GM12878 (cell line): ENCODE results near the gene ARFGAP3. TPM values are rescaled to one million over a fixed set of nuclear protein-coding genes. Genes with fewer than 3 reads are reported as not detected.
A peak's percentile ranks its signal among the peaks of the same experiment; 100 is the strongest.

Source experiments
- CEBPB ChIP-seq, 2 experiments: fragments of 150-350 bp in 1 of 2; IDR thresholded peaks; 2 replicates each; pipeline ENCODE4 v1.6.1; 2012 to 2014; ENCODE audit warnings: low read depth in 2 of 2, low read length in 2 of 2, borderline replicate concordance in 1 of 2, inconsistent platforms in 1 of 2
- E4F1 ChIP-seq: fragments of 450-650 bp; IDR thresholded peaks from 2 replicates; pipeline ENCODE4 v1.6.1; 2018; ENCODE audit warnings: borderline replicate concordance, mild to moderate bottlenecking; ENCODE audit not compliant: partially characterized antibody
- NR2C2 ChIP-seq: IDR thresholded peaks from 2 replicates; pipeline ENCODE4 v1.6.1; 2011; ENCODE audit warnings: borderline replicate concordance, low read depth; ENCODE audit not compliant: control insufficient read depth, insufficient read length
- ZBTB4 ChIP-seq: fragments of 450-650 bp; formaldehyde crosslinking; IDR thresholded peaks from 2 replicates; pipeline ENCODE4 v1.4.0; 2022; ENCODE audit warnings: mild to moderate bottlenecking, moderate library complexity
- ZNF687 ChIP-seq: fragments of 450-650 bp; IDR thresholded peaks from 2 replicates; pipeline ENCODE4 v1.6.1; 2017; ENCODE audit warnings: mild to moderate bottlenecking, moderate library complexity
- polyA plus RNA-seq, 11 experiments: library from polyadenylated mRNA; depleted of rRNA in 4 of 11; unstranded in 6 of 11; stranded (reverse) in 5 of 11; fragments of >200 nt; fragmentation: Nextera tagmentation in 4 of 11; fragmentation: Illumina TruSeq in 1 of 11; extraction: Ambion mirVana in 4 of 11; extraction: Trizol in 1 of 11; gene quantifications; 1 replicate in 1 of 11; 2 replicates in 10 of 11; pipeline versions ENCODE4 v1.2.1 to v1.2.3, GENCODE V29; 2011 to 2016; ENCODE audit warnings: inconsistent platforms in 2 of 11, missing spikeins in 2 of 11, low read depth in 1 of 11
- total RNA-seq, 4 experiments: library from RNA; depleted of rRNA in 3 of 4; stranded (reverse); fragments of >200 nt in 3 of 4; fragmentation: Illumina TruSeq in 1 of 4; extraction: Trizol in 1 of 4; gene quantifications; 2 replicates each; pipeline versions ENCODE4 v1.2.1 to v1.2.3, GENCODE V29; 2013 to 2021
- TF ChIP-seq, protein P1 (sequence below): IDR thresholded peaks from 2 replicates; pipeline ENCODE4 v1.6.1; 2012; ENCODE audit warnings: low read length, inconsistent platforms
- TF ChIP-seq, protein P2 (sequence below): IDR thresholded peaks from 2 replicates; pipeline ENCODE4 v1.6.1; 2012; ENCODE audit warnings: improper control_type of control experiment, low read depth, low read length; ENCODE audit not compliant: insufficient replicate concordance
- TF ChIP-seq, protein P3 (sequence below): IDR thresholded peaks from 2 replicates; pipeline ENCODE4 v1.6.1; 2011; ENCODE audit warnings: low read depth, mild to moderate bottlenecking, low read length, moderate library complexity, borderline replicate concordance; ENCODE audit errors: extremely low read depth

ARFGAP3 gene
- total and polyA plus RNA-seq, 10 of the 15 experiments (the other 5 are each of a cell fraction or from before 2014, with no cell fraction given) = 29.7 to 50.8 (median 39.5) TPM

DNA sequence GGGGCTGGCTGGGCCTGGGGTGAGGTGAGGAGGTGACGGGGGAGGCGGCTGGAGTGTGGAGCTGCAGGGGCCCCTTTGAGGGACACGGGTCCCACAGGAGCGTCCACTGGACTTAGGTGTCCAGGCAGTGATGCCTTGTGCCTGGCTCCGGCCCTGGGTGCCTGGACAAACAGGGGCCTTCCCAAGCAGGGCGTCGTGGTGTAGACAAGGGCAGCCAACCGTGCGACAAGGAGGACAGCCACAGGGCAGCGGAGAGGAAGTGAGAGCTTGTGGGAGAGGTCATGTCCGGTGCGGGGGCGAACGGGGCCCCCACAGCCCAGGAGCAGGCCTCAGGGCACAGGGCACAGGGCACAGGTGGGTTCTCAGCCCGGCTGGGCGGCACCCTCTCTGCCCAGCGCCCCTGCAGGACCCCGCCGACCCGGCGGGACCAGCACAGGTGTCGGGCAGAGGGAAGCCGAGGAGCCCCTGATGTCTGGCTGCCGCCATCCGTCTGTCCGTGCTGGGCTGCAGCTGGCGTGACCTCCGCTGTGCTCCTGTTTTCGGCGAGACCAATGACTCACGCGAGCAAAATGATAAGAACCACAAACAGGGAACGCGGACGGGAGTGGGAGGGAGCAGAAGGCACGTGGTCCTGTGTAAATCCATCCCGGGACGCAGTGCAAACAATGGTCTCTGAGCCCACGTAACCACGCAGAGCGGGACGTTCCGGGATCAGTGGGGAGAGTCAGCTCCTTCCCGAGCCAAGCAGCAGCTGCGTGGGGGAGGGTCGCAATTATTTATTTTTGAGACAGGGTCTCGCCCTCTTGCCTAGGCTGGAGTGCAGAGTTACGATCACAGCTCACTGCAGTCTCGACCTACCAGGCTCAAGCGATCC lies 87.3 kb downstream of the ARFGAP3 start (continued):
- TF ChIP-seq ZNF687 (peak; percentile 89), ZBTB4 (CRISPR knock-in tag) (no peak), E4F1 (no peak), NR2C2 (no peak), CEBPB (IDR thresholded peaks at IDR 0.05; ENCODE audit: borderline replicate concordance in 1 of 2, low read depth in 2 of 2, low read length in 2 of 2) (no peak)
- TF ChIP-seq, protein P1, sequence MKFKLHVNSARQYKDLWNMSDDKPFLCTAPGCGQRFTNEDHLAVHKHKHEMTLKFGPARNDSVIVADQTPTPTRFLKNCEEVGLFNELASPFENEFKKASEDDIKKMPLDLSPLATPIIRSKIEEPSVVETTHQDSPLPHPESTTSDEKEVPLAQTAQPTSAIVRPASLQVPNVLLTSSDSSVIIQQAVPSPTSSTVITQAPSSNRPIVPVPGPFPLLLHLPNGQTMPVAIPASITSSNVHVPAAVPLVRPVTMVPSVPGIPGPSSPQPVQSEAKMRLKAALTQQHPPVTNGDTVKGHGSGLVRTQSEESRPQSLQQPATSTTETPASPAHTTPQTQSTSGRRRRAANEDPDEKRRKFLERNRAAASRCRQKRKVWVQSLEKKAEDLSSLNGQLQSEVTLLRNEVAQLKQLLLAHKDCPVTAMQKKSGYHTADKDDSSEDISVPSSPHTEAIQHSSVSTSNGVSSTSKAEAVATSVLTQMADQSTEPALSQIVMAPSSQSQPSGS = peak; percentile 66; the same call in 1 of the 2 replicates
- TF ChIP-seq, protein P2, sequence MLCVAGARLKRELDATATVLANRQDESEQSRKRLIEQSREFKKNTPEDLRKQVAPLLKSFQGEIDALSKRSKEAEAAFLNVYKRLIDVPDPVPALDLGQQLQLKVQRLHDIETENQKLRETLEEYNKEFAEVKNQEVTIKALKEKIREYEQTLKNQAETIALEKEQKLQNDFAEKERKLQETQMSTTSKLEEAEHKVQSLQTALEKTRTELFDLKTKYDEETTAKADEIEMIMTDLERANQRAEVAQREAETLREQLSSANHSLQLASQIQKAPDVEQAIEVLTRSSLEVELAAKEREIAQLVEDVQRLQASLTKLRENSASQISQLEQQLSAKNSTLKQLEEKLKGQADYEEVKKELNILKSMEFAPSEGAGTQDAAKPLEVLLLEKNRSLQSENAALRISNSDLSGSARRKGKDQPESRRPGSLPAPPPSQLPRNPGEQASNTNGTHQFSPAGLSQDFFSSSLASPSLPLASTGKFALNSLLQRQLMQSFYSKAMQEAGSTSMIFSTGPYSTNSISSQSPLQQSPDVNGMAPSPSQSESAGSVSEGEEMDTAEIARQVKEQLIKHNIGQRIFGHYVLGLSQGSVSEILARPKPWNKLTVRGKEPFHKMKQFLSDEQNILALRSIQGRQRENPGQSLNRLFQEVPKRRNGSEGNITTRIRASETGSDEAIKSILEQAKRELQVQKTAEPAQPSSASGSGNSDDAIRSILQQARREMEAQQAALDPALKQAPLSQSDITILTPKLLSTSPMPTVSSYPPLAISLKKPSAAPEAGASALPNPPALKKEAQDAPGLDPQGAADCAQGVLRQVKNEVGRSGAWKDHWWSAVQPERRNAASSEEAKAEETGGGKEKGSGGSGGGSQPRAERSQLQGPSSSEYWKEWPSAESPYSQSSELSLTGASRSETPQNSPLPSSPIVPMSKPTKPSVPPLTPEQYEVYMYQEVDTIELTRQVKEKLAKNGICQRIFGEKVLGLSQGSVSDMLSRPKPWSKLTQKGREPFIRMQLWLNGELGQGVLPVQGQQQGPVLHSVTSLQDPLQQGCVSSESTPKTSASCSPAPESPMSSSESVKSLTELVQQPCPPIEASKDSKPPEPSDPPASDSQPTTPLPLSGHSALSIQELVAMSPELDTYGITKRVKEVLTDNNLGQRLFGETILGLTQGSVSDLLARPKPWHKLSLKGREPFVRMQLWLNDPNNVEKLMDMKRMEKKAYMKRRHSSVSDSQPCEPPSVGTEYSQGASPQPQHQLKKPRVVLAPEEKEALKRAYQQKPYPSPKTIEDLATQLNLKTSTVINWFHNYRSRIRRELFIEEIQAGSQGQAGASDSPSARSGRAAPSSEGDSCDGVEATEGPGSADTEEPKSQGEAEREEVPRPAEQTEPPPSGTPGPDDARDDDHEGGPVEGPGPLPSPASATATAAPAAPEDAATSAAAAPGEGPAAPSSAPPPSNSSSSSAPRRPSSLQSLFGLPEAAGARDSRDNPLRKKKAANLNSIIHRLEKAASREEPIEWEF = no peak
- TF ChIP-seq, protein P3, sequence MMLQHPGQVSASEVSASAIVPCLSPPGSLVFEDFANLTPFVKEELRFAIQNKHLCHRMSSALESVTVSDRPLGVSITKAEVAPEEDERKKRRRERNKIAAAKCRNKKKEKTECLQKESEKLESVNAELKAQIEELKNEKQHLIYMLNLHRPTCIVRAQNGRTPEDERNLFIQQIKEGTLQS = no peak
